ENCODE data around the gene TMCC3. TPM values are rescaled to one million over a fixed set of nuclear protein-coding genes. Genes with fewer than 3 reads are reported as not detected.

Gene TMCC3, protein sequence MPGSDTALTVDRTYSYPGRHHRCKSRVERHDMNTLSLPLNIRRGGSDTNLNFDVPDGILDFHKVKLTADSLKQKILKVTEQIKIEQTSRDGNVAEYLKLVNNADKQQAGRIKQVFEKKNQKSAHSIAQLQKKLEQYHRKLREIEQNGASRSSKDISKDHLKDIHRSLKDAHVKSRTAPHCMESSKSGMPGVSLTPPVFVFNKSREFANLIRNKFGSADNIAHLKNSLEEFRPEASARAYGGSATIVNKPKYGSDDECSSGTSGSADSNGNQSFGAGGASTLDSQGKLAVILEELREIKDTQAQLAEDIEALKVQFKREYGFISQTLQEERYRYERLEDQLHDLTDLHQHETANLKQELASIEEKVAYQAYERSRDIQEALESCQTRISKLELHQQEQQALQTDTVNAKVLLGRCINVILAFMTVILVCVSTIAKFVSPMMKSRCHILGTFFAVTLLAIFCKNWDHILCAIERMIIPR
- total RNA-seq = 5.9 and 9.3 TPM in 2 replicates

DNA sequence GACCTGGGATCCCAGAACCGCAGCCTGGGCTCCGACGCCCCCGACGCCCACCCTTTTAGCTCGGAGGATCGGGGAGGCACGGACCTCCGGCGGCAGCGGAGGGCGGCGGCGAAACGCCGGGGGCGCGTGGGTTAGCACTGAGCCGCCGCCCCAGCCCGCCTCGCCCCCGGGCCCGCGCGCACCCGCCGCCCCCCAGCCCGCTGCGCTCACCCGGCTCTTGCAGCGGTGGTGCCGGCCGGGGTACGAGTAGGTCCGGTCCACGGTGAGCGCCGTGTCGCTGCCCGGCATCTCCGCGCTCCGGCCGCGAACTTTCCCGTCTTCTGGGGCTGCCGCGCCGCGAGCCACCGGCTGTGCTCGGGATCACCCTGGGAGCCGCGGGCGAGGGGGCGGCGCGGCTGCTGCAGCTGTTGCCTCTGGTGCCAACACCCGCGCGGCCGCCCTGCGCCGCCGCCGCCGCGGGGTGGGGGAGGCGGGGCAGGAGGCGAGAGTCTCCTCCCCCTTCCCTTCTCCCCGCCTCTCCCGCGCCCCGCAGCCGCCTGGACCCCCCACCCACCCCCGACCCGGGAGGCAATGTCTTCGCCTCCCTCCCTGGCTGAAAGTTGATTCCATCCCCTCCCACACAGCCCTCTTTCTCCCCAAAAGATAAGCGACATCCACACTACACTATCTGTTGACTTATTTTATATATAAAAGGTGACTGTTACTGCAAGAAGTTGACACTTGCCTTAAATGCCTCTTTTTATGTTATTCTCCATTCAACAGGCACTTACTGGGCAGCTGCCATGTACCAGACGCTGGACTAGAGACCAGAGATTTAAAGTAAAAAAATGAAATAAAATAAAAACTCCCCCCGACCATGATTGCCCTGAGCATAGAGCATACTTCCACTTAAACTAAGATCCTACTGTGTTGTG lies at the start of gene TMCC3:
TSS of gene TMCC3 (minus strand) at position 415 of the 914 bp plus-strand sequence. CDS start at position 288, 127 bp downstream.

Other genes with a start within 250 kb of the TMCC3 start
- 8.6 and 16.5 TPM in 2 replicates for gene CEP83, start 190.7 kb downstream of the TMCC3 start, total RNA-seq

Measured in smooth muscle cell of the umbilical artery (primary cell).